Measurements from ENCODE around the gene KLHDC8A. TPM values are rescaled to one million over a fixed set of nuclear protein-coding genes. Genes with fewer than 3 reads are reported as not detected.

The KLHDC8A gene
- total and polyA plus RNA-seq, 2 of the 4 experiments (the other 2 are of a cell fraction): not detected

GRCh38 chr1:205398586-205398985, 41.9 kb upstream of the KLHDC8A start:
- H2AFZ ChIP-seq (replicated peaks; ENCODE audit: low read length, poor library complexity): no peak overlapping the region
- no peak overlapping the region for H2BK120ac ChIP-seq (ENCODE audit: low read depth, low read length)
- TF ChIP-seq RCOR1 (IDR thresholded peaks at IDR 0.05; ENCODE audit: insufficient replicate concordance, low read length) (no peak), MAZ (IDR thresholded peaks at IDR 0.05; ENCODE audit: borderline replicate concordance, low read depth, low read length) (no peak), MAFK (IDR thresholded peaks at IDR 0.05; ENCODE audit: low read depth, low read length) (no peak), USF2 (IDR thresholded peaks at IDR 0.05; ENCODE audit: low read depth, low read length) (no peak), RAD21 (IDR thresholded peaks at IDR 0.05; ENCODE audit: low read length) (no peak), CTCF (conservative IDR thresholded peaks at IDR 0.05; ENCODE audit: low read depth, low read length) (no peak), FOS (IDR thresholded peaks at IDR 0.05; ENCODE audit: low read depth, low read length) (no peak), BHLHE40 (IDR thresholded peaks at IDR 0.05; ENCODE audit: low read depth, low read length) (no peak), POLR2A (IDR thresholded peaks at IDR 0.05; ENCODE audit: low read depth, low read length) (no peak), SMC3 (IDR thresholded peaks at IDR 0.05; ENCODE audit: low read depth, low read length) (no peak), CHD1 (IDR thresholded peaks at IDR 0.05; ENCODE audit: low read depth, low read length) (no peak), MXI1 (IDR thresholded peaks at IDR 0.05; ENCODE audit: borderline replicate concordance, low read depth, low read length) (no peak), NFE2L2 (IDR thresholded peaks at IDR 0.05; ENCODE audit: low read depth, low read length) (no peak), RFX5 (IDR thresholded peaks at IDR 0.05; ENCODE audit: low read depth, low read length) (no peak), CEBPB (IDR thresholded peaks at IDR 0.05; ENCODE audit: low read depth, low read length) (no peak)
- TF ChIP-seq, protein P1, sequence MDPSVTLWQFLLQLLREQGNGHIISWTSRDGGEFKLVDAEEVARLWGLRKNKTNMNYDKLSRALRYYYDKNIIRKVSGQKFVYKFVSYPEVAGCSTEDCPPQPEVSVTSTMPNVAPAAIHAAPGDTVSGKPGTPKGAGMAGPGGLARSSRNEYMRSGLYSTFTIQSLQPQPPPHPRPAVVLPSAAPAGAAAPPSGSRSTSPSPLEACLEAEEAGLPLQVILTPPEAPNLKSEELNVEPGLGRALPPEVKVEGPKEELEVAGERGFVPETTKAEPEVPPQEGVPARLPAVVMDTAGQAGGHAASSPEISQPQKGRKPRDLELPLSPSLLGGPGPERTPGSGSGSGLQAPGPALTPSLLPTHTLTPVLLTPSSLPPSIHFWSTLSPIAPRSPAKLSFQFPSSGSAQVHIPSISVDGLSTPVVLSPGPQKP (IDR thresholded peaks at IDR 0.05; ENCODE audit: borderline replicate concordance, low read depth, low read length): no peak
- no peaks in the 10 kb centered on the region for H3K79me1 ChIP-seq (ENCODE audit: low read depth in 1 of 2, low read length in 2 of 2)
- H3K27ac ChIP-seq (ENCODE audit: insufficient read depth, low read length): no peak overlapping the region
- no peak overlapping the region for H3K14ac ChIP-seq (replicated peaks; ENCODE audit: low read depth, low read length)
- H3K56ac ChIP-seq (ENCODE audit: extremely low read depth, insufficient read depth, low read length): no peak overlapping the region
- H3K23ac ChIP-seq (ENCODE audit: low read depth, low read length): no peak overlapping the region
- dilution Hi-C loops (cut with HindIII; ENCODE audit: low sequenced_read_pairs, unreplicated experiment) (no loop called here), in situ Hi-C loops (cut with MboI; ENCODE audit: low sequenced_read_pairs) (no loop called here), intact Hi-C loops (cut with micrococcal nuclease) (no loop called here)
- H3K9ac ChIP-seq (ENCODE audit: low read depth, low read length): no peak overlapping the region
- BruUV-seq (replicated peaks): no TSS peak
- H2AK5ac ChIP-seq (ENCODE audit: low read depth, low read length): no peak overlapping the region
- H3K18ac ChIP-seq (ENCODE audit: low read depth, low read length): no peak overlapping the region
- H2BK15ac ChIP-seq (ENCODE audit: low read depth, low read length): no peak overlapping the region
- no peak overlapping the region for H2BK20ac ChIP-seq (ENCODE audit: low read depth, low read length)
- H3K9me1 ChIP-seq (ENCODE audit: insufficient read depth, low read length): no peaks in the 10 kb centered on the region
- no peaks in the 10 kb centered on the region for H4K20me1 ChIP-seq (ENCODE audit: insufficient read depth, low read length)
- H3K36me3 ChIP-seq (ENCODE audit: control insufficient read depth, insufficient read depth, low read length): no peaks in the 10 kb centered on the region
- no peak overlapping the region for H3K4me2 ChIP-seq (ENCODE audit: low read depth, low read length)
- H3K27me3 ChIP-seq (ENCODE audit: control insufficient read depth, insufficient read depth, low read length): peaks cover 10% of the 10 kb centered on the region
- CTCF ChIA-PET: interaction anchor here (0.6 kb wide), 1 partner anchor 56 kb away, joined by 3 read pairs; no protein-coding TSS in a partner anchor
- no peak overlapping the region for H2AK9ac ChIP-seq (replicated peaks; ENCODE audit: low read depth, low read length, poor library complexity)
- H4K8ac ChIP-seq (ENCODE audit: low read depth in 2 of 2, low read length in 2 of 2): no peak overlapping the region
- no peak for DNase-seq
- H3K9me3 ChIP-seq (ENCODE audit: control insufficient read depth, insufficient read depth, low read length): peaks cover 2% of the 10 kb centered on the region
- no peak overlapping the region for H4K5ac ChIP-seq (ENCODE audit: low read depth, low read length)
- no peaks in the 10 kb centered on the region for H3K4me1 ChIP-seq (ENCODE audit: control insufficient read depth, insufficient read depth, low read length)
- H3K4ac ChIP-seq (ENCODE audit: low read depth, low read length): no peak overlapping the region
- no peak for ATAC-seq (ENCODE audit: low read depth)
- POLR2A ChIA-PET (ENCODE audit: unreplicated experiment): no interaction called here
- H3K4me3 ChIP-seq (ENCODE audit: insufficient read depth, low read depth, low read length): no peak overlapping the region
- H2BK5ac ChIP-seq (ENCODE audit: low read depth, low read length, poor library complexity, severe bottlenecking): no peak overlapping the region
- WGBS, 2 experiments (ENCODE audit: extremely low coverage in 2 of 2, insufficient read length in 1 of 2): 97% methylated on average over 3 of the region's 4 CpGs; no CpG with 5 or more reads in 1 of the 2 experiments
- no peak overlapping the region for H4K91ac ChIP-seq (ENCODE audit: insufficient read depth, low read depth, low read length)

Measured in IMR-90 (cell line).